ENCODE results near the gene VAV3. TPM values are rescaled to one million over a fixed set of nuclear protein-coding genes. Genes with fewer than 3 reads are reported as not detected.
A peak's percentile ranks its signal among the peaks of the same experiment; 100 is the strongest.
"Not testable (repeated sequence)": the region's sequence is repeated elsewhere in the genome, so short reads cannot be mapped to it uniquely, and the experiment has no call there.

VAV3 gene
- total RNA-seq, 1 donor from 2014 or later: 2.1 TPM

DNA sequence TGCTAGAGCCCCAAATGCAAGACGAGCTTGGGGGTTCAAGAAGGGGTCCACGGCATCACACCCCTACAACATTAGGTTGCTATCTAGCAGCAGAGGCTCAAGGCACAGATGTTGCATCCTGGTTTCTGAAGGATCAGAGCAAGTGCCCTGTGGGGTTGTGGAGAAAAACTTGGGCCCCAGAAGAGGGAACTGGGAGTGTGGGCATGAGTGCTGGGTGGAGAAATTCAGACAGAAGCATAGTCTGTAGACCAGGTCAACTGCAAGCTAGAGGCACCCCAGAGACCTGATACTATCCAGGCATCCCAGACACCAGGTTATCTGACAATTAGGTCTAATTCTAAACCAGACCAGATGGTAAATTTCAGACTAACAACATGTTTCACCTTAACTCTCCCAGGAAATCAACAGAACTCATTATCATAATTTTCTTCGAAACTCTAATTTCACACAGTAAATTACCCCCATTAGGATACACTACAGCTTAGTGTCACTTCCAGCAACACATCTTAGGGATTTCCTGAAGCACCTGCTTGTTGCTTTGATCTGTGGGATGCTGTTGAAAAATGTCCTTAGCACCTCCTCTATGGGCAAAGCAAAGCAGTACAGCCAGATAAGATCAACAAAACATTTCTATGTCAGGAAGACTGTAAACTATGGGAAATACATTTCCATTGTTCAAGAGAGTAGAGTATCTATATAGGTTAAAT lies 179.3 kb downstream of the VAV3 start:
- no peak for DNase-seq
- intact Hi-C loops (cut with micrococcal nuclease): no loop called here
- ATAC-seq: no peak

DNA sequence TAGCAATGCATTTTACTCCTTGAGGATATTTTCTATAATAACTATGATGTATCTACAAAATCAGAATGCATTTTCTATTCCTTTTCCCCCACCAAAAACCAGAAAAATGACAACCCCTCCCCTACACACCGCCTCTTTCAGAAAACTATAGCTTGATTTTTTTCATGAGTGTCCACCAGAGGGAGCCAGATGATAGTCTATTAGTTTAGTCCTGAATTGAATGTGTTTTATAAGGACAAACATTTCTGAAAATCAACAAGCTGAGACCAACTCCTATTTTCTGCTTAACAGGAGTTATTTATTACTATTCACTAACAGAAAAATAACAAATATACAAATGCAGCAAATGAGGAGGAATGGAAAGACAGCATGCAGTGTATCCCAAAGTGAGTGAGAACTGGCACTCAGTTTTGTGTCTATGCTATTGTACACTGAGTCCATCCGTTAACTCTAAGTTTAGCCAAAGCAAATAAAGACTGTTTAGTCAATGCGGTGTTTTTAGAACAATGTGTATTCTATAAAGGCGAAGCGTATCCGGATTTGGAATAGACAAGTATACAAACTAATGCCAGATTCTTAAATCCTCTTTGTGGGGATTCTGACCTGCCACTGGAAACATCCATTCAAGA lies 182.6 kb downstream of the VAV3 start:
- peak; percentile 52 for ATAC-seq
- DNase-seq: no peak
- intact Hi-C loops (cut with micrococcal nuclease): loop anchor here (2.0 kb wide), 1 partner anchor 342 kb away; no protein-coding TSS in a partner anchor

DNA sequence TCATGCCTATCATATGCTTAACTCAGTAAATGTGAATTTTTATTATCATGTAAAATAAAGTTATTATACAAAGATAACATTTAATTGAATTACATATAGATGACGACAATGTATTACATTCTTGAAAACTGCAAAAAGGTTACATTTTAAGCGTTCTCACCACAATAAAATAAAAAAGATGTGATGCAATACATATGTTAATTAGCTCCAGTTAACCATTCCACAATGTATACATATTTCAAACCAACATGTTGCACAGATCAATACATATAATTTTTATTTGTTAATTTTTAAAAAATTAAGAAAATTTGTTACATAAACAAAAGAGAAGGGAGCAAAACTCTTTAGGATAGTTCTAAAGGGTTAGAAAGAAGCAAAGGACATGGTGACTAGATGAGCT lies 183.7 kb downstream of the VAV3 start:
- no peak for ATAC-seq
- no peak for DNase-seq
- intact Hi-C loops (cut with micrococcal nuclease): no loop called here

DNA sequence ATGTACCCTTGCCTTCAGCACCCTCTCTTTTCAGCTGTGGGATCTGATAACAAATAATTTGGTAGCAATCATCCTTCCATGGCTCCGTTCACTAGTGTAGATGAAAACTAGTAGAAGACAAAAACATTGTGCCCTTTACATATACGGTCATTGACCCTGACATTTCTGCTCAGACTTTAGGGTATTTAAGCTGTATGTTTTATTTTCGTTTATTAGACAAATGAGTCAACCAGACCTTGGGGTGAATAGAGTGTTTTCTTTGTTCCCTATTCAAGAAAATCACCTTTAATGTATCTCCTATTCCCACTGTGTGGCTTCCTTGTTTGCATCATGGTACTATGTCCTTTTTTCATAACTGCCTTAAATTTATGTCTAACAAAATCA lies 187.3 kb downstream of the VAV3 start:
- DNase-seq (no peak), ATAC-seq (no peak)
- intact Hi-C loops (cut with micrococcal nuclease): no loop called here

DNA sequence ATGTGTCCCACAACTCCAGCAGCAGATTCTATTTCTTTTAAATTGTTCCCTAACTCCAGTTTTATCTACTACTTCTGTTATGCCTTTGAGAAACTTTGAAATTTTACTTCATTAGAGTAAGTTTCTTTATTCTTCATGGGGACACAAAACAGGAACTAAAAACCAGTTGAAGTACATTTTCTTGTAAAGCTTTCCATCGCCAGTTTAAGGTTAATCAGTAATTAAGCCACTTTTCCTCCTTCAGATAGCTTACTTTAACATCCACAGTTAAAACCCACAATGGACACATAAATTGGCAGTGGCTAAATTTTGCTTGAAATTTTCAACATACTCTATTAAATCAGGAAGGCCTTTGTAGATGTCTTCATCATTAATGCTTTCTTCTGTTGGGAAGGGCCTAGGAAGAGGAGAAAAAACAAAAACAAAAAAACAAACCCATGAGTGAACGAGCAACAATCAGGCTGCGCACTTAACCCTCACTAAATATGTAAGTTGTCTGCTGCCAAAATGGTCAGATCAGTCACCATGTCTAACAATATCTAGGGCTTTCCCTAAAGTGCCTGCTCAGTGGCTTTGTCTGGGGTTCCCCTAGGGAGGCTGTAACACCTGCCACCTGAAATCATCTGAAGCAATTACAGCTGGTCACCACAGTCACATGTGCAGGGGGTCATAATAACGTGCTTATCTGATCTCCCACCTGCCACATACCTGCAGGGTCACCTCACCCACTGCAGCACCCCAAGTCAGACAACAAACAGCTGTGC lies 187.9 kb downstream of the VAV3 start:
- intact Hi-C loops (cut with micrococcal nuclease): no loop called here
- ATAC-seq (no peak), DNase-seq (no peak)

DNA sequence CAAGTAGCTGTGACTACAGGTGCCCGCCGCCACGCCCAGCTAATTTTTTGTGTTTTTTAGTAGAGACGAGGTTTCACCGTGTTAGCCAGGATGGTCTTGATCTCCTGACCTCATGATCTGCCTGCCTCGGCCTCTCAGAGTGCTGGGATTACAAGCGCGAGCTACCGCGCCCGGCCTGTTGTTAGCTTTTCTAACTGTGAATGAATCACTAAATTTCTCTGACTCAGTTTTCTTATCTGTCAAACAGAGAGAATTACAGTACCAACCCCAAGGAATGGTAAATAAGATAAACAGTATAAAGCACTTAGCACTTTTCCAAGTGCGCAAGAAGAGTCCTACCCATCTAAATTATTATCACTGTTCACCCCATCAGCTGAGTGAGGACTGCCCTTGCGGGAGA lies 193.6 kb downstream of the VAV3 start:
- intact Hi-C loops (cut with micrococcal nuclease): no loop called here
- no peak for DNase-seq
- no peak for ATAC-seq

DNA sequence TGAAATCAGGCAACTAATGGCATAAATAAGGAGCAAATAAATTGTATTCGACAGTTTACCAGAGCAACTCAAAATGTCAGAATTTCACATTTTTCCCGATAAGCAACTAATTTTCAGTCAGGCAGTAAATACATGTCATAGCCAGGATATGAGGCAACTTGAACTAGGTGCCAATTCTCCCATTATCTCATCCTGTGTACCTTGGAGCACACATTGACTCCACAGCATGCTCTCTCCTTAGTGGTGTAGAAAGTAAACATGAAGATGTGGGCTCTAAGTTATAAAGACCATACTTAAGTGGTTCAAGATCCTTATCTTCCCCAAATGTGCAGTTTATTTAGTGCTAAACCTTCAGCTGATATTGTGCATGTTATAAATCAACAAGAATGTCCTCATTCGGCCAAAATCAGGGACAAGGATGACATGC lies 197.8 kb downstream of the VAV3 start:
- intact Hi-C loops (cut with micrococcal nuclease): no loop called here
- no peak for DNase-seq
- ATAC-seq: peak; percentile 75

DNA sequence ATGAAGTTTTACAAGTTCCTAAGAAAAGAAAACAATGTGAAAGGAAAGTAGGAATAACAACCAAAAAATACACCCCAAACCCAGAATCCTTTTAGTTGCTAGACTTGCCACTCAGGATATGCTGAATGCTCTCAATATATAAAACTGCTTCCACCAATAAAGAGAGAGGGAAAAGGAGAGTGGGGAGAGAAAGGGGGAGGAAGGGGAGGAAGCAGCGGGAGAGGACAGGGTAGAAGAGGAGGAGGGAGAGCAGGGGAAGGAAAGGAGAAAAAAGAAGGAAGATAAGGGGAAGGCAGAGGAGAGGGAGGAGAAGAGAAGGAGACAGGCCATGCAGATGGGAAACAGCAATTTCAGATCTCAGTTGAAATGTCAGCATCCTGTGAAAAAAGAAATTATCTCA lies 198.4 kb downstream of the VAV3 start:
- intact Hi-C loops (cut with micrococcal nuclease): no loop called here
- DNase-seq (no peak), ATAC-seq (no peak)

DNA sequence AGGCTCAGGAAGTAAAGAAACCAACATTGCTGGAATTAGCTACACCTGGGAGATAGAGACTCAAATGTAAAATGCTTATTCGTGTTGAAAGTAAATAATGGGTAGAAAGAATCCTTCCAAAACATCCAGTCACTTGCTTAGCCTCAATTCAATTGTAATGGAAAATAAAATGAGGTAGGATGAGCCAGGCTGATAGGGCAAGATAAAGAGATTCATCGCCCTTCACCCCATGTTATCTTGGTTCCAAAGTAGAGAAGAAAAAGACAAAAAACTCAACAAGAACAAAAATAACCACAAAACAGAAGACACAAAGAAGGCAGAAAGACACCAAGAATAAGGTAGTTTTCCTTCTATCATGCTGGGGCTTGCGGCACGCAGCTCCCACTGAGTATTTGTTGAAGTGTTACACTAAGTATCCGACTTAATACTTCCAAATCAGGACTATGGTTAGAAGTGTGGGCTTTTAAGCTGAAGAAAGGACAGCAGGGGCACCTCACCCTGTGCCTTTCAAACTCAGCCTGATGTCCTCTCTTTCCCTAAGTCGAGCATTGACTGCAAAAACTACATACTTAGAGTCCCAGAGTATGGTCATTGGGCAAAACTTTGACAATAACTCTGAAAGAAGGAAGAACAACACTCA lies 202.1 kb downstream of the VAV3 start:
- no peak for DNase-seq
- no peak for ATAC-seq
- intact Hi-C loops (cut with micrococcal nuclease): no loop called here

DNA sequence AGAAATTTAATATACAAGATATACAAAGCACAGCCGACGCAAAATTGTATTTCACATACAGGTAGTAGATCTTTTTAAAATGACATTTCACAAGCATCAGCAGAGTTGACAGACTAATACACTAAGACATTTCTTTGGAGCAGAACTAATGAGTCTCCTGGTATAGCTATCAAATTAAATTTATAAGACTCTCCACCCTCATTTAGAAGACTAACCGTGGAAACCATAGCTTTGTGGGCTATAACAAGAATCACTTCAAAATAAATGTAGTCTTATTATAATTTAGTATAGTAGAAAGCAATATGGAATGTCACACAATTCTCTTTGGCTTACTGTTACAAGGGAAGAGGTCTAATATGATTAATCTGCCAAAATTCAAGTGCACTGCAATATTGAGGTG lies 204.9 kb downstream of the VAV3 start:
- intact Hi-C loops (cut with micrococcal nuclease): no loop called here
- no peak for ATAC-seq
- DNase-seq: no peak

DNA sequence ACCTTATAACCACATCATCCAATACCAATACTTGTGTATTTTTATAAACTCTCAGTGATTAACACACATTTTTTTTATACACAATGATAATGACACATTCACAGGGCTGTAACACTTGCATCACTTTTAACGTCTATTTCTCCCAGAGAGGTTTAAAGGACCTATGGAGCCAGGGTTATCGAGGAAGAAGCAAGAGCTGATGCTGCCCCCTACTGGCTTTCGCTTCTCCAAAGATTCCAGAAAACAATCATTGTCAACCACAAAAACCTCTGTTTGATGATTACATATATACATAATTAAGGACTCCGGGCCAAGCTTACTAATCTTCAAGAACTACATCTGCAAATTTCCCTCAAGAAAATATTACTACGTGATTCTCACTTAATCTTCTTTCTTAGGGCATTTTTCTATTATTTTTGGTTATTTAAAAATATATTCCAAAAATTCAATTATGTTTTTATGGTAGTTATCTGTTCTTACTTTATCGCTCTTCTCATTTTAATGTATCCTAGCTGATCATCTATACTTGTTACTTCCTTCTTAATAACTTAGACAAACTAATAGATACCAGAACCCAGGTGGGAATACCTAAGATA lies 214.5 kb downstream of the VAV3 start:
- peak; percentile 25 for DNase-seq
- no peak for ATAC-seq
- intact Hi-C loops (cut with micrococcal nuclease): no loop called here

DNA sequence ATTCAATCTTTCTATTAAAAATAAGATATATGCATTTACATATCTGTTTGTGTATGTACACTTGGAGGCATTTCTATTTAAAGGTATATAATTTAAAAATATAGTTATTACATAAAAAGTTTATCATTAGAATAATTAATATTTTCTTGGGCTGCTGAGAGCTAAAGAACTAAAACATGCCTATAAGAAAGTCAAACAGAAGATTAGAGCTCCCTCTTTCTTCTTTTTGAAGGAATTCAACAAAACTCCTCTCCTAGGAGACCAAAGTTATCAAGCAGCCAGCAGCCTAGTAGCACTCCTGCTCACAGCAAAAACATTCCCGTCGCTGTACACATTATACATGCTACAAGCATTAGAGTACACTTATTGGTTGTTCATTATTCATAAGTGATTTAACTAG lies 216.4 kb downstream of the VAV3 start:
- intact Hi-C loops (cut with micrococcal nuclease): no loop called here
- no peak for DNase-seq
- ATAC-seq: no peak

DNA sequence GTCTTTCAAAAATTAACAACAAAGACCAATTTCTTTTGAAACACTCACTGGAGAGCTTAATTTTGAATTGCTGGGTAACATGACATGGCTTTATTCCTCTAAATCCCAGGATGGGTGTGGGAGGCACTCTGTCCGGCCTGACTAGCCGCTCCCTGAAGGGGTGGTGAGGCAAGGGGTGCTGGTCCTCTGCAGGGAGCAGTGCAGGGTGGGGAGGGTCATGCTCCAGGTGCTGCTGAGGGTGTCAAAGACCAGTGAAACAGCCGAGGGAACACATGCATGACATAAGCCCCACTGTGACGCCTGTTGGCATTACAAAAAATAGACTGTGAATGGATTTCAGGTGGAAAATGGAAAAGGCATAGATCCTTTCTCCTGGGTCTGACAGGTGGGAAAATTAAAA lies 223.7 kb downstream of the VAV3 start:
- no peak for DNase-seq
- ATAC-seq: no peak
- intact Hi-C loops (cut with micrococcal nuclease): no loop called here

DNA sequence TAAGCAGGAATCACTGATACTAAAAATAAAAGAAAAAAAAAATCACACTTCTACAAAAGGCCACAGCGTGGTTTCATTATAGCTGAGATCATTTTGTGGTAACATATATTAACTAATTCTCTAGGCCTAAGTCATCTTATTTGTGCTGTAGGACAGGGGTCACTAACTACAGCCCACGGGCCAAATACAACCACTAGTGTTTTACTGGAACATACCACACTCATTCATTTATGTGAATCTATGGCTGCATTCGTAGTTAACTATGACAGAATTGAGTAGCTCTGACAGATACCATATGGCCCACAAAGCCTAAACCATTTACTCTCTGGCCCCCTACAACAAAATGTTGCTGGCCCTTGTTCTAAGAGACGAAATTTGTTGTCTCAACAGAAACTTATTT lies 224.4 kb downstream of the VAV3 start:
- ATAC-seq: no peak
- intact Hi-C loops (cut with micrococcal nuclease): no loop called here
- no peak for DNase-seq

DNA sequence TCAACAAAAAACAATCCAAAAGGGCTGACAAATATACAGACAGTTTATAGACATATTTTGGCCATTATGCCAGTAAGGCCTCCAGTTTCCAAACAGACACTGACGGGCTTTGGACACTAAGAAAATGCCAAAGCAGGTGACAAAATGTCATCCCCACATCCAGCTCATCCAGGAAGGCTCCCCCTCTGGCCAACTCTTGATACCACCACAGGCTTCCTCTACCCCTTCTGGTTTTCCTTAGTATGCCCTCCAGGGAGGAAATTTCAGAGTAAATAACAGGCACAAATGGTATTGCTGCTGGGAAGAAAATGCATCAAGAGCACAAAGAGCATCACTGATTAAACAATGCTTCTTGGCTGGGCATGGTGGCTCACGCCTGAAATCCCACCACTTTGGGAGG lies 225.3 kb downstream of the VAV3 start:
- intact Hi-C loops (cut with micrococcal nuclease): no loop called here
- ATAC-seq: no peak
- no peak for DNase-seq

DNA sequence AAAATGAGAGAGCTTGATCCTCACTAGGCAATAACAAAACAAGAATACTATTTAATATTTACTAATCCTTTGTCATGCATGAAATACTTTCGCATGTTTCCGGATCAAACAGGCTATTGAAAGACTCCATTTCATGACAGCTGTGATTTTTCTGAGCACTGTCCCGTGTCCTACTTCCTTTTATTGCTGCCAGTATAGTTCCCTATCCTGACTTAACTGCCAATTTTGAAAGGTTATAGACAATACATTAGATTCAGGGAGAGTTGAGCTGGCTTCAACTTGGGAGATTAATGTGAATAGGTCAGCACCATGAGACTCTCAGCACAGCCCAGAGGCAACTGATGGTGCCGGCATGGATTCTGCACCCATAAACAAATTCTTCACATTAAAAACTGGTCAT lies 225.8 kb downstream of the VAV3 start:
- DNase-seq (no peak), ATAC-seq (peak; percentile 35)
- intact Hi-C loops (cut with micrococcal nuclease): no loop called here

DNA sequence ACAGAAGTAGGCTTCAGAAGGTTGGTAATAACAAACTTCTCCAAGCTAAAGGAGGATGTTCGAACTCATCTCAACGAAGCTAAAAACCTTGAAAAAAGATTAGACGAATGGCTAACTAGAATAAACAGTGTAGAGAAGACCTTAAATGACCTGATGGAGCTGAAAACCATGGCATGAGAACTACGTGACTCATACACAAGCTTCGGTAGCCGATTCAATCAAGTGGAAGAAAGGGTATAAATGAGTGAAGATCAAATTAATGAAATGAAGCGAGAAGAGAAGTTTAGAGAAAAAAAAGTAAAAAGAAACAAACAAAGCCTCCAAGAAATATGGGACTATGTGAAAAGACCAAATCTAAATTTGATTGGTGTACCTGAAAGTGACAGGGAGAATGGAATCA lies 231.6 kb downstream of the VAV3 start:
- ATAC-seq; intact Hi-C loops (cut with micrococcal nuclease); DNase-seq: not testable (repeated sequence)

DNA sequence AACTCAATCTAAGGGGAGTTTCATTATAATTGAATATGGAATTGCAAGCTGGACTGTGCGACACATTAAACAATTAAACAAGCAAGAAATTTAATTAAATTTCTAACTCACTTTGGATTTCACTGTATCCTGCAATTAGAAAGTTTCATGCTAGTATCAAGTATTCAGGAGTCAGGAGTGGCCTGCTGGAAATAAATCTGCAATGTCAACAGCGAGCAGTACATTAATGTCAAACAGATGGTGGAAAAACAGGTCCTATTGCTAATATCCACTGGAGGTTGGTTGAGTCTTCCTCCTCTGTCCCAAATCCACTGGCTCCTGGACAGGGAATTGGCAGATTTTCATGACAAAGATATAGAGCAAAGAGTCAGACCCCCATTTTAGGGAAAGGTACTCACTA lies 237.1 kb downstream of the VAV3 start:
- intact Hi-C loops (cut with micrococcal nuclease): no loop called here
- ATAC-seq (no peak), DNase-seq (no peak)

DNA sequence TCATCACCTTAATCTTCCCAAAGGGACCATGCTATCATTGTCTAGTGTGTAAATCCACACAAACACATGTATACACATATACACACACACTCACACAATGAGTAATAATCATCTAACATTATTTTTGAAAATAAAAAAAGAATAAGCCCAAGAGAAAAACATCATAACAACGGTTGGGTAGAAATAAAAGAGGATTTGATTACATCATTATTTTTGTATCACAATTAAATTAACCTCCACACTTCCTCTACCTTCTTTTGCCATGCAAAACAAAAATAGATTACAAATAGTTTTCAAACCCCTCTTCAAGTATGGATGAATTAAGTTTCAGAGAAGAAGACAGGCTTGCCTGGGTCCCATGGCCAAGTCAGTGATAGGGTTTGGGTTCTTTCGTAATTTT lies 238.1 kb downstream of the VAV3 start:
- ATAC-seq (no peak), DNase-seq (no peak)
- intact Hi-C loops (cut with micrococcal nuclease): no loop called here

DNA sequence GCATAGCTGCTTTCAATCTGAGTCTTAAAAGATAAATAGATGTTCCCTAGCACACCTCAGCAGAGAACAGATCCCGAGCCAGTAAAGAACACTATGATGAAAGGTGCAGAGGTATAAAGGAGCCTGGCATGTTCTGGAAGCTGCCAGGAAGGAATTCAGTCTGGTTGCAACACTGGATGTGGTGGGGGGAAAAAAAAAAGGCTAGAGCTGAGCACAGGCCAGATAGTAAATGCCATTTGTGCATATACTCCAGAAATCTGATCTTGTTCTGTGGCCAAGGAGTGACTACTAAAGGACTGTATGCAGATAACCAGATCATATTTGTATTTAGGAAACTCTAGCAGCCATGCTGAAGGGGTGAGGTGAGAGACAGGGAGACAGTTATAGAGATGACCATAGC lies 240.3 kb downstream of the VAV3 start:
- intact Hi-C loops (cut with micrococcal nuclease): no loop called here
- DNase-seq: no peak
- ATAC-seq: no peak
